Body of pancreas (tissue), 4 donors: Measurements from ENCODE around the gene PFKFB4.

Source experiments
- CTCF ChIP-seq, 7 experiments: fragments of 450-650 bp in 4 of 7; fragments of 200-600 bp in 3 of 7; sonication (generic) in 3 of 7; IDR thresholded peaks; one replicate each; pipeline ENCODE4 v1.5.1; 2016 to 2019; ENCODE audit warnings: antibody characterized with exemption in 7 of 7
- POLR2A ChIP-seq, 3 donors: fragments of 450-650 bp; IDR thresholded peaks; one replicate each; pipeline ENCODE4 v1.6.1; 2016; ENCODE audit warnings: antibody characterized with exemption in 3 of 3, mild to moderate bottlenecking in 2 of 3

DNA sequence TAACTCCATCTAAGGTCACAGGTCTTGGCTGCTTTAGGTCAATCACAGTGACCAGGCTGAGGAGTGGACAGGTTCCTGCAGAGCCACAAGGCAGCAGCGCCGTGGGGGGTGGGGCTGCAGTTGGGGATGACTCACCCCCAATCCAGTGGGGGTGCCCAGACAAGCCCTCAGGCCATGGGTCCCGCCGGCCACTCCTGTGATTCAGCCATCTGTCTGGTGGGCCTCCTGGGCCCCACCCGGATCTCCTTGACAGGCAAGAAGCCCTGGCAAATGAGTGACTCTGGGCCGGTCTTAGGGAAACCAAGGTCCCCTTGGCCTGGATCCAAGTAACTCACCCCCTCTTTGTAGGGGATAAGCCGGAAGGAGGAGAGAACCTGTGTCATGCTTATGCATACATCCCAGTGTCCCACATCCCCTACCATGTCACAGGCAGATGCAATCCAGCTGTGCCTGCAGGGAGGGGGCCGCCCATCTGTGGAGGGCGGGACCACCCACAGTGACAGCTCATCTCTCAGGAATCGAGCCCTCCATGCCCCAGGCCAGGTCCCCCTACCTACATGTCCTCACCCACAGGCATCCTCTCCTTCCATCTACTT is 39.0 kb upstream of the PFKFB4 start:
- no peak for TF ChIP-seq CTCF (IDR thresholded peaks at IDR 0.05)
- TF ChIP-seq POLR2A (IDR thresholded peaks at IDR 0.05), result no peak
